CD4-positive, alpha-beta T cell treated with Interleukin-10 for 1 hour (primary cell): ENCODE results near the gene SH3YL1.

Experiments used
- DNase-seq: peaks from one replicate; pipeline ENCODE4 v3.0.0-alpha.2; 2020

The SH3YL1 gene

GRCh38 chr2:175880-176820, 87.7 kb downstream of the SH3YL1 start:
- peak; percentile 63 for DNase-seq

GRCh38 chr2:175161-175786, 88.6 kb downstream of the SH3YL1 start:
- no peak for DNase-seq

- peak; percentile 30 for DNase-seq
These were observed 91.7 kb downstream of the SH3YL1 start for GRCh38 chr2:172120-172519.

GRCh38 chr2:169741-170140, 94.1 kb downstream of the SH3YL1 start:
- DNase-seq = no peak
